GM12864 (cell line): ENCODE measurements around the gene PITPNM1.

Source experiments
- DNase-seq: peaks from one replicate; pipeline ENCODE4 v3.0.0-alpha.2; 2011; ENCODE audit warnings: low read depth
- H3K4me3 ChIP-seq: 2 replicates; pipeline ENCODE4 v1.5.1; 2011; ENCODE audit warnings: mild to moderate bottlenecking, low read depth, low read length, control low read depth
- CTCF ChIP-seq: IDR thresholded peaks from 2 replicates; pipeline ENCODE4 v1.5.1; 2011; ENCODE audit warnings: low read depth, mild to moderate bottlenecking, moderate library complexity, low read length, control low read depth, inconsistent platforms; ENCODE audit errors: missing control alignments

PITPNM1 gene

GRCh38 chr11:67497656-67498291 is 7.4 kb downstream of the PITPNM1 start:
- no peak overlapping the region for H3K4me3 ChIP-seq
- no peak for DNase-seq
- no peak for TF ChIP-seq CTCF

GRCh38 chr11:67496113-67496512 is 9.1 kb downstream of the PITPNM1 start:
- no peak for DNase-seq
- no peak overlapping the region for H3K4me3 ChIP-seq
- TF ChIP-seq CTCF, result no peak

GRCh38 chr11:67495234-67496005 is 9.7 kb downstream of the PITPNM1 start:
- H3K4me3 ChIP-seq, result no peak overlapping the region
- DNase-seq, result no peak
- no peak for TF ChIP-seq CTCF

GRCh38 chr11:67494371-67495233 is 10.6 kb downstream of the PITPNM1 start:
- TF ChIP-seq CTCF, result no peak
- DNase-seq, result no peak
- no peak overlapping the region for H3K4me3 ChIP-seq

GRCh38 chr11:67493548-67494370 is 11.4 kb downstream of the PITPNM1 start:
- no peak for DNase-seq
- H3K4me3 ChIP-seq, result no peak overlapping the region
- no peak for TF ChIP-seq CTCF

GRCh38 chr11:67492801-67493547 is 12.2 kb downstream of the PITPNM1 start:
- no peak overlapping the region for H3K4me3 ChIP-seq
- no peak for TF ChIP-seq CTCF
- DNase-seq, result no peak
